Upper lobe of left lung (tissue), 4 donors: ENCODE measurements around the gene CPNE7.

Source experiments
- POLR2A ChIP-seq, 4 donors: fragments of 450-650 bp; IDR thresholded peaks; one replicate each; pipeline ENCODE4 v1.5.1; 2016 to 2017; ENCODE audit warnings: antibody characterized with exemption in 4 of 4, mild to moderate bottlenecking in 2 of 4
- TF ChIP-seq, protein P1 (sequence below), 6 experiments: fragments of 450-650 bp in 4 of 6; fragments of 200-600 bp in 2 of 6; sonication (generic) in 2 of 6; IDR thresholded peaks; one replicate each; pipeline ENCODE4 v1.5.1; 2016 to 2019; ENCODE audit warnings: antibody characterized with exemption in 6 of 6

DNA sequence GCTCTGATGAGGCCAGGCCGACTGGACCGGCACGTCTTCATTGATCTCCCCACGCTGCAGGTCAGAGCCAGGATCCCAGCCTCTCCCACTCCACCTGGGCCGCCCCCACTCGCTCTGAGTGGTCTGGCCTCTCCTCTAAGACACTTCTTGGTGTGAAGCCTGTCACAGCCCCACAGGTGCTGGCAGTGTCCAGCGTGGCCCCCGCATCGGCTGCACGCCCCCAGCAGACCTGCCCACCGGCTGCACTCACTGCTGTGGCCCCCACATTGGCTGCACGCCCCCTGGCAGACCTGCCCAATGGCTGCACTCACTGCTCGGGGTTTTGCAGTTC is 30.9 kb upstream of the CPNE7 start:
- TF ChIP-seq, protein P1, sequence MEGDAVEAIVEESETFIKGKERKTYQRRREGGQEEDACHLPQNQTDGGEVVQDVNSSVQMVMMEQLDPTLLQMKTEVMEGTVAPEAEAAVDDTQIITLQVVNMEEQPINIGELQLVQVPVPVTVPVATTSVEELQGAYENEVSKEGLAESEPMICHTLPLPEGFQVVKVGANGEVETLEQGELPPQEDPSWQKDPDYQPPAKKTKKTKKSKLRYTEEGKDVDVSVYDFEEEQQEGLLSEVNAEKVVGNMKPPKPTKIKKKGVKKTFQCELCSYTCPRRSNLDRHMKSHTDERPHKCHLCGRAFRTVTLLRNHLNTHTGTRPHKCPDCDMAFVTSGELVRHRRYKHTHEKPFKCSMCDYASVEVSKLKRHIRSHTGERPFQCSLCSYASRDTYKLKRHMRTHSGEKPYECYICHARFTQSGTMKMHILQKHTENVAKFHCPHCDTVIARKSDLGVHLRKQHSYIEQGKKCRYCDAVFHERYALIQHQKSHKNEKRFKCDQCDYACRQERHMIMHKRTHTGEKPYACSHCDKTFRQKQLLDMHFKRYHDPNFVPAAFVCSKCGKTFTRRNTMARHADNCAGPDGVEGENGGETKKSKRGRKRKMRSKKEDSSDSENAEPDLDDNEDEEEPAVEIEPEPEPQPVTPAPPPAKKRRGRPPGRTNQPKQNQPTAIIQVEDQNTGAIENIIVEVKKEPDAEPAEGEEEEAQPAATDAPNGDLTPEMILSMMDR (IDR thresholded peaks at IDR 0.05): no peak
- no peak for TF ChIP-seq POLR2A (IDR thresholded peaks at IDR 0.05)
